VCaP (cell line): ENCODE measurements around the gene TRIAP1.
A peak's percentile ranks its signal among the peaks of the same experiment; 100 is the strongest.

Experiments
- H3K27ac ChIP-seq: fragments of 450-650 bp; 2 replicates; pipeline ENCODE4 v1.5.1; 2017
- CTCF ChIP-seq: fragments of 450-650 bp; conservative IDR thresholded peaks from 2 replicates; pipeline ENCODE4 v1.5.1; 2017; ENCODE audit warnings: mild to moderate bottlenecking, moderate library complexity

TRIAP1 gene

GRCh38 chr12:120406553-120406952, 39.6 kb downstream of the TRIAP1 start:
- no peak overlapping the region for H3K27ac ChIP-seq
- TF ChIP-seq CTCF: no peak

- no peak for TF ChIP-seq CTCF
- no peak overlapping the region for H3K27ac ChIP-seq
These were observed 40.1 kb downstream of the TRIAP1 start for GRCh38 chr12:120406069-120406468.

GRCh38 chr12:120404271-120404670, 41.9 kb downstream of the TRIAP1 start:
- no peak overlapping the region for H3K27ac ChIP-seq
- TF ChIP-seq CTCF: no peak

GRCh38 chr12:120403869-120404268, 42.3 kb downstream of the TRIAP1 start:
- no peak for TF ChIP-seq CTCF
- H3K27ac ChIP-seq: no peak overlapping the region

- H3K27ac ChIP-seq: no peak overlapping the region
- TF ChIP-seq CTCF: no peak
These were observed 44.0 kb downstream of the TRIAP1 start for GRCh38 chr12:120402217-120402616.

- no peak overlapping the region for H3K27ac ChIP-seq
- TF ChIP-seq CTCF: no peak
These were observed 46.7 kb downstream of the TRIAP1 start for GRCh38 chr12:120399531-120399930.

GRCh38 chr12:120397824-120398540, 48.2 kb downstream of the TRIAP1 start:
- TF ChIP-seq CTCF: no peak
- H3K27ac ChIP-seq: peak overlapping the region; percentile 39; the same call in 1 of the 2 replicates
